ENCODE results near the gene ITM2C. TPM values are rescaled to one million over a fixed set of nuclear protein-coding genes. Genes with fewer than 3 reads are reported as not detected.

The ITM2C gene
- total and polyA plus RNA-seq, 2 experiments from 2014 or later = 241 to 367 TPM

GRCh38 chr2:230852113-230852512 lies 12.6 kb upstream of the ITM2C start:
- no peak overlapping the region for H3K4me3 ChIP-seq
- no peaks in the 10 kb centered on the region for H3K36me3 ChIP-seq (ENCODE audit: insufficient read depth)
- Mint-ChIP-seq H3K9me3 (peaks cover 2% of the 10 kb centered on the region; the same call in 2 of the 3 replicates), H3K27me3 (ENCODE audit: insufficient read depth, low read depth, poor library complexity) (peaks cover 10% of the 10 kb centered on the region), H3K4me1 (peaks cover 17% of the 10 kb centered on the region), H3K36me3 (ENCODE audit: low read depth) (no peaks in the 10 kb centered on the region; the same call in 2 of the 3 replicates), H3K27ac (no peak overlapping the region), H3K4me3 (no peak overlapping the region)
- no peaks in the 10 kb centered on the region for H3K27me3 ChIP-seq (ENCODE audit: insufficient read depth)
- no peak overlapping the region for H3K27ac ChIP-seq (ENCODE audit: low read depth)
- no peaks in the 10 kb centered on the region; the same call in 1 of the 2 replicates for H3K4me1 ChIP-seq (ENCODE audit: insufficient read depth)
- H3K9me2 ChIP-seq (ENCODE audit: insufficient read depth) = no peaks in the 10 kb centered on the region
- H3K79me2 ChIP-seq (replicated peaks; ENCODE audit: insufficient read depth) = no peaks in the 10 kb centered on the region
- no peak overlapping the region for H2AFZ ChIP-seq
- DNase-seq (ENCODE audit: low spot score) (no peak), ATAC-seq (no peak)
- no peak overlapping the region for H3K4me2 ChIP-seq
- no peaks in the 10 kb centered on the region for H4K20me1 ChIP-seq (replicated peaks; ENCODE audit: insufficient read depth)
- TF ChIP-seq STAT1 (IDR thresholded peaks at IDR 0.05; ENCODE audit: unreplicated experiment) (no peak), CREB1 (CRISPR knock-in tag; IDR thresholded peaks at IDR 0.05; ENCODE audit: low read depth) (no peak), NANOG (IDR thresholded peaks at IDR 0.05; ENCODE audit: borderline replicate concordance) (no peak), REST (IDR thresholded peaks at IDR 0.05; ENCODE audit: unreplicated experiment) (no peak), EZH2 (IDR thresholded peaks at IDR 0.05; ENCODE audit: low read depth, unreplicated experiment) (no peak), ZNF114 (CRISPR knock-in tag; IDR thresholded peaks at IDR 0.05) (no peak), ZNF462 (CRISPR knock-in tag; IDR thresholded peaks at IDR 0.05) (no peak), POLR2AphosphoS5 (IDR thresholded peaks at IDR 0.05; ENCODE audit: low read depth) (no peak), JUNB (IDR thresholded peaks at IDR 0.05; ENCODE audit: unreplicated experiment) (no peak), ETS1 (IDR thresholded peaks at IDR 0.05) (no peak), EZH2phosphoT487 (IDR thresholded peaks at IDR 0.05; ENCODE audit: unreplicated experiment) (no peak), ZNF331 (CRISPR knock-in tag; IDR thresholded peaks at IDR 0.05; ENCODE audit: low read depth) (no peak)
- 0 out of 2 replicates have a peak, but pooled peaks cover 3% of the 10 kb centered on the region for H3F3A ChIP-seq (replicated peaks; ENCODE audit: low read depth)
